Left lung (tissue), 10 donors: Measurements from ENCODE around the gene MS4A1. TPM values are rescaled to one million over a fixed set of nuclear protein-coding genes. Genes with fewer than 3 reads are reported as not detected.

Source experiments
- ATAC-seq: fragments of 200-7000 bp; cut with Tn5 transposase; one replicate; pipeline ENCODE4 v1.9.1; 2020; ENCODE audit warnings: moderate library complexity
- DNase-seq, 4 donors: peaks; one replicate each; pipeline ENCODE4 v3.0.0-alpha.2; 2013 to 2020
- H3K27ac ChIP-seq, 2 donors: fragments of 200-600 bp; sonication (generic) in 1 of 2; one replicate each; pipeline versions ENCODE4 v1.5.0 to v1.8.0; 2020 to 2021
- H3K27me3 ChIP-seq, 2 donors: fragments of 200-600 bp; sonication (generic) in 1 of 2; one replicate each; pipeline versions ENCODE4 v1.5.0 to v1.8.0; 2020 to 2021
- H3K36me3 ChIP-seq, 2 donors: fragments of 200-600 bp; sonication (generic) in 1 of 2; one replicate each; pipeline versions ENCODE4 v1.5.0 to v1.8.0; 2020 to 2021
- H3K4me1 ChIP-seq, 2 donors: fragments of 200-600 bp; one replicate each; pipeline ENCODE4 v1.8.0; 2021
- H3K4me3 ChIP-seq, 2 donors: fragments of 200-600 bp; sonication (generic) in 1 of 2; one replicate each; pipeline versions ENCODE4 v1.5.0 to v1.8.0; 2020 to 2021; ENCODE audit warnings: mild to moderate bottlenecking in 1 of 2
- H3K9me3 ChIP-seq, 2 donors: fragments of 200-600 bp; sonication (generic) in 1 of 2; one replicate each; pipeline versions ENCODE4 v1.5.0 to v1.8.0; 2020 to 2021
- CTCF ChIP-seq, 2 donors: fragments of 200-600 bp; sonication (generic) in 1 of 2; IDR thresholded peaks; one replicate each; pipeline versions ENCODE4 v1.5.0 to v1.8.0; 2021; ENCODE audit warnings: antibody characterized with exemption in 2 of 2
- intact Hi-C, 2 donors: fragments of 100-400 bp; cut with DNase I; formaldehyde crosslinking; loops; one replicate each; pipeline versions ENCODE4 v1.11.2 to v1.14.2; 2022
- polyA plus RNA-seq, 6 donors: library from polyadenylated mRNA; unstranded; fragments of 120-200 nt; gene quantifications; one replicate each; pipeline ENCODE4 v1.2.1, GENCODE V29; 2013; ENCODE audit not compliant: insufficient read length in 6 of 6
- total RNA-seq, 2 donors: library from RNA; stranded (reverse); fragmentation: NEBNext Ultra II Directional; extraction: Animal tissue kit (Norgen Biotek cat#: 25700); gene quantifications; one replicate each; pipeline ENCODE4 v1.2.1, GENCODE V29; 2021
- donor health status: DM: no; HTN: yes; CAD: no.
- donor health status: DM: no; HTN: no; CAD: no.

MS4A1 gene
- total and polyA plus RNA-seq, 8 donors: 0.36 to 2.1 (median 1.1) TPM

- intact Hi-C loops: no loop called here
- H3K9me3 ChIP-seq: no peaks in the 10 kb centered on the region
- no peak overlapping the region for H3K4me3 ChIP-seq
- no peak overlapping the region for H3K27ac ChIP-seq
- H3K36me3 ChIP-seq: no peaks in the 10 kb centered on the region
- TF ChIP-seq CTCF (IDR thresholded peaks at IDR 0.05): no peak
- no peaks in the 10 kb centered on the region for H3K27me3 ChIP-seq
- ATAC-seq (peak; percentile 40), DNase-seq (peak in 1 of 4 donors; percentile 31)
- peaks cover 0 to 3% of the 10 kb centered on the region in 2 donors for H3K4me1 ChIP-seq
Measured at GRCh38 chr11:60482361-60482760, 26.7 kb downstream of the MS4A1 start.

DNA sequence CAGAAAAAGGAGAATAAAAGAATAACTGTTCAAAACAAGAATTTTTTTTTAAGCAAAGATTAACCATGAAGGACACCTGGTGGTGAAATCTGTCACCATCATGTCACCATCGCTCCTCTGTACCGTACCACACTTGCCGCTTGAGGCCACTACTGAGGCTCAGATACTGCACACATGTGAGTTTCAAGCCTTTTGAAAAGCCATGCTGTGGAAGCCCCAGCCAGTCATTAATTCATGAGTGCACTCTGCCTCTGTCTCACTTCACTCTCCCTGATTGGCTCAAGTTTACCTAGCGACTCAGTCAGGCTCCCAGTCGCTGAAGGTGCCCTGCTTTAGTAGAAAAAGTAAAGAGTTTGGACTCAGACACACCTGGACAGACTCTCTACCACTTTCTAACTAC lies 30.3 kb downstream of the MS4A1 start:
- H3K4me3 ChIP-seq: no peak overlapping the region
- intact Hi-C loops: no loop called here
- peak in 1 of 2 donors; percentile 21 for TF ChIP-seq CTCF (IDR thresholded peaks at IDR 0.05)
- H3K27ac ChIP-seq: no peak overlapping the region
- H3K9me3 ChIP-seq: no peaks in the 10 kb centered on the region
- ATAC-seq (peak; percentile 58), DNase-seq (no peak)
- H3K27me3 ChIP-seq: no peaks in the 10 kb centered on the region
- no peaks in the 10 kb centered on the region for H3K36me3 ChIP-seq
- peaks cover 0 to 3% of the 10 kb centered on the region in 2 donors for H3K4me1 ChIP-seq

DNA sequence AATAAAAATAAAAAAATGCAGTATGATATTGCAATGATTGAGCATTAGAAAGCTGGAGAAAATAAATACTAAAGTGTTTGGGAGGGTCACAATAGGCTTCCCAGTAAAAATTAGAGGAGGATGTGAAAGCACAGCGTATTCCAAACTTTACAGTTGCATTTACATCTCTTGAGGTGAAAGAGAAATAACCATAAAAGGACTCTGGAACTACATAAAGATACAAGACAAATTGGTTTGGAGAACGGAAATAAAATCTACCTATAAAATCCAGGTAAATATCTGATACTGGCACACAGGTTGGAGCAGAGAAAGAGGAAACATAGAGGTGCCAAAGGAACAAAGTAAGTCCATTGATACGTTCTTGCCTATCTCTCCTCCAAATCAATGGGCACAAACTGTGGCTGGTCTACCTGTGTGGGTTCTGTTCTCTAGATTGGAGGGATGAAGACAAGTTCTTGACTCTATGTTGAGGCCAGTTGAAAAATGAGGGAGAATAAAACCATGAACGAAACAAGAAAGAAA lies 36.9 kb downstream of the MS4A1 start, which contains the start of gene MS4A12:
TSS of gene MS4A12 (plus strand) at position 291 of the 522 bp plus-strand sequence. CDS start 4,541 bp downstream, outside the sequence.
- Histone ChIP-seq H3K4me3 (no peak within 1 kb of the TSS), H3K9me3 (no peaks in the 10 kb centered on the region), H3K36me3 (no peaks in the 10 kb centered on the region), H3K27ac (no peak within 1 kb of the TSS), H3K4me1 (no peaks in the 10 kb centered on the region), H3K27me3 (no peaks in the 10 kb centered on the region)
- intact Hi-C loops: no loop called here
- TF ChIP-seq CTCF (IDR thresholded peaks at IDR 0.05): no peak
- no peak for DNase-seq
- no peak for ATAC-seq

DNA sequence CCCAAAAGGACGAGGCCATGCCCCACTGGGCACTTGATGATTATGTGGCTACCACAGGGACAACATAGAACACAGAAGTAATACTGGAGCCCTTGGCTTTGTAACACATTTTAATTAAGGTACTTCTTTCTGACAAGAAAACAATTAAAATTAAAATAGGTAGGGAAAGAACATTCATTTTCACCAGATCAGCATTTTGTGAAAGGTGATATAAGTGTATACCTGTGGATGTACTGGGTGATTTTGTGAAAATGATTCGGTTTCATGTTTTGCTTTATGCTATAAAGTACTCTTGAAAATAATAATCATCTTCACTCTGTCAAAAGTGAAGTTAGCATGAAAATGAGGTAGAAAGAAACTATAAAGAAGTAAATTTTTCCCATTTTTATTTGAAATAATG lies 37.8 kb downstream of the MS4A1 start:
- Histone ChIP-seq H3K27me3 (no peaks in the 10 kb centered on the region), H3K4me1 (no peaks in the 10 kb centered on the region), H3K9me3 (no peaks in the 10 kb centered on the region), H3K27ac (no peak overlapping the region), H3K36me3 (no peaks in the 10 kb centered on the region), H3K4me3 (no peak overlapping the region)
- ATAC-seq (no peak), DNase-seq (no peak)
- intact Hi-C loops: no loop called here
- TF ChIP-seq CTCF (IDR thresholded peaks at IDR 0.05): no peak

DNA sequence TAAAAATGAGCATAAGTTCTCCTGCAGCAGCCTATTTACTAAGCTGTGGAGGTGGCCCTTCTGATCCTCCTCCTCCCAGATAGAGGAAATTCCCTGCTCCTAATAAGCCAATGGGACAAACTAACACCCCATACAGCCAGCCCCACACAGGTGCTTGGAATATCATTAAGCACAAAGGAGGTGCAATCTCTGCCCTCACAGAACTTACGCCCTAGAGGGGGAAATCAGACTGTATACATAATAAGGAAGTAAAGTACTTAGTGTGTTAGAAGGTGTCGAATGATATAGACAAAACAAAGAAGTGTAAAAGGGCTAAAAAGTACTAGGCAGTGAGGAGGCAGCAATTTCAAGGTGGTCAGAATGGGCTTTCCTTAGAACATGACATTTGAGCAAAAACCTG lies 42.8 kb downstream of the MS4A1 start:
- Histone ChIP-seq H3K9me3 (no peaks in the 10 kb centered on the region), H3K36me3 (no peaks in the 10 kb centered on the region), H3K4me3 (no peak overlapping the region), H3K4me1 (no peaks in the 10 kb centered on the region), H3K27ac (no peak overlapping the region), H3K27me3 (no peaks in the 10 kb centered on the region)
- ATAC-seq (no peak), DNase-seq (no peak)
- TF ChIP-seq CTCF (IDR thresholded peaks at IDR 0.05): no peak
- intact Hi-C loops: no loop called here
